ENCODE data around the gene TBCD. TPM values are rescaled to one million over a fixed set of nuclear protein-coding genes. Genes with fewer than 3 reads are reported as not detected.

Gene TBCD
- total RNA-seq, 1 donor from 2014 or later: 31.8 TPM

- no peak overlapping the region for H3K9ac ChIP-seq (ENCODE audit: low read length)
- no peak overlapping the region for H2AFZ ChIP-seq (ENCODE audit: low read depth, low read length)
- H3K4me3 Mint-ChIP-seq (ENCODE audit: unreplicated experiment): no peak overlapping the region
- peaks cover 14% of the 10 kb centered on the region for H3K36me3 Mint-ChIP-seq (ENCODE audit: low read depth, unreplicated experiment)
- no peaks in the 10 kb centered on the region for H4K20me1 ChIP-seq (ENCODE audit: insufficient read depth, low read length)
- H3K27me3 ChIP-seq (ENCODE audit: insufficient read depth, low read length): no peaks in the 10 kb centered on the region
- H3K4me1 Mint-ChIP-seq (ENCODE audit: low read depth, unreplicated experiment): peaks cover 3% of the 10 kb centered on the region
- no peak overlapping the region for H3K4me3 ChIP-seq (ENCODE audit: insufficient read depth, low read depth, low read length)
- H3K79me2 ChIP-seq (ENCODE audit: insufficient read depth, low read length): no peaks in the 10 kb centered on the region
- H3K27ac ChIP-seq (ENCODE audit: low read depth, low read length): no peak overlapping the region
- no peaks in the 10 kb centered on the region for H3K9me3 Mint-ChIP-seq (ENCODE audit: unreplicated experiment)
- DNase-seq (ENCODE audit: low read depth): no peak
- H3K4me1 ChIP-seq (ENCODE audit: insufficient read depth, low read length): peaks cover 12% of the 10 kb centered on the region
- TF ChIP-seq EZH2 (IDR thresholded peaks at IDR 0.05; ENCODE audit: insufficient read depth, low read length) (no peak), CTCF (IDR thresholded peaks at IDR 0.05; ENCODE audit: insufficient read depth, low read depth, low read length) (no peak)
- no peak for FAIRE-seq
- H3K9me3 ChIP-seq (ENCODE audit: insufficient read depth, low read depth, low read length): no peaks in the 10 kb centered on the region
- no peak overlapping the region for H3K27ac Mint-ChIP-seq (ENCODE audit: unreplicated experiment)
- no peaks in the 10 kb centered on the region for H3K27me3 Mint-ChIP-seq (ENCODE audit: low read depth, unreplicated experiment)
- H3K4me2 ChIP-seq (ENCODE audit: low read length): no peak overlapping the region
- peaks cover 7% of the 10 kb centered on the region for H3K36me3 ChIP-seq (ENCODE audit: insufficient read depth, low read length)
Observed at GRCh38 chr17:82927311-82927660, 175.4 kb downstream of the TBCD start.

- no peaks in the 10 kb centered on the region for H4K20me1 ChIP-seq (ENCODE audit: insufficient read depth, low read length)
- FAIRE-seq: no peak
- Mint-ChIP-seq H3K36me3 (ENCODE audit: low read depth, unreplicated experiment) (peaks cover 14% of the 10 kb centered on the region), H3K27ac (ENCODE audit: unreplicated experiment) (no peak overlapping the region), H3K4me1 (ENCODE audit: low read depth, unreplicated experiment) (peaks cover 3% of the 10 kb centered on the region), H3K27me3 (ENCODE audit: low read depth, unreplicated experiment) (no peaks in the 10 kb centered on the region), H3K9me3 (ENCODE audit: unreplicated experiment) (no peaks in the 10 kb centered on the region), H3K4me3 (ENCODE audit: unreplicated experiment) (no peak overlapping the region)
- no peak overlapping the region for H3K27ac ChIP-seq (ENCODE audit: low read depth, low read length)
- no peaks in the 10 kb centered on the region for H3K79me2 ChIP-seq (ENCODE audit: insufficient read depth, low read length)
- H2AFZ ChIP-seq (ENCODE audit: low read depth, low read length): no peak overlapping the region
- TF ChIP-seq CTCF (IDR thresholded peaks at IDR 0.05; ENCODE audit: insufficient read depth, low read depth, low read length) (no peak), EZH2 (IDR thresholded peaks at IDR 0.05; ENCODE audit: insufficient read depth, low read length) (no peak)
- no peak overlapping the region for H3K4me3 ChIP-seq (ENCODE audit: insufficient read depth, low read depth, low read length)
- no peaks in the 10 kb centered on the region for H3K9me3 ChIP-seq (ENCODE audit: insufficient read depth, low read depth, low read length)
- peaks cover 7% of the 10 kb centered on the region for H3K36me3 ChIP-seq (ENCODE audit: insufficient read depth, low read length)
- peaks cover 19% of the 10 kb centered on the region for H3K4me1 ChIP-seq (ENCODE audit: insufficient read depth, low read length)
- H3K27me3 ChIP-seq (ENCODE audit: insufficient read depth, low read length): no peaks in the 10 kb centered on the region
- H3K4me2 ChIP-seq (ENCODE audit: low read length): no peak overlapping the region
- no peak overlapping the region for H3K9ac ChIP-seq (ENCODE audit: low read length)
- DNase-seq (ENCODE audit: low read depth): no peak
Observed at GRCh38 chr17:82927661-82928601, 176.1 kb downstream of the TBCD start.
